Dendritic cell treated with granulocyte-macrophage colony-stimulating factor and Interleukin-4, amounts not matched to agents 40 ng/mL and 50 ng/mL, for 4 days (primary cell): ENCODE measurements around the gene DGKB.

ENCODE experiments used
- H3K27ac Mint-ChIP-seq: one replicate; pipeline ENCODE4 v1.8.0; 2022; ENCODE audit warnings: mild to moderate bottlenecking, mixed read lengths
- H3K27me3 Mint-ChIP-seq: one replicate; pipeline ENCODE4 v1.8.0; 2022; ENCODE audit warnings: mild to moderate bottlenecking, mixed read lengths
- H3K36me3 Mint-ChIP-seq: one replicate; pipeline ENCODE4 v1.8.0; 2022; ENCODE audit warnings: low read depth, mixed read lengths
- H3K4me1 Mint-ChIP-seq: one replicate; pipeline ENCODE4 v1.8.0; 2022; ENCODE audit warnings: low read depth, mixed read lengths
- H3K4me3 Mint-ChIP-seq: one replicate; pipeline ENCODE4 v1.8.0; 2022; ENCODE audit warnings: mild to moderate bottlenecking, moderate library complexity, mixed read lengths
- H3K9me3 Mint-ChIP-seq: one replicate; pipeline ENCODE4 v1.8.0; 2022; ENCODE audit warnings: mixed read lengths
- intact Hi-C: fragments of 100-400 bp; cut with micrococcal nuclease; formaldehyde crosslinking; loops from one replicate; pipeline ENCODE4 v1.15.0; 2022

The DGKB gene

GRCh38 chr7:14228341-14228740 lies 674.2 kb downstream of the DGKB start:
- H3K4me1 Mint-ChIP-seq = no peaks in the 10 kb centered on the region
- no peak overlapping the region for H3K27ac Mint-ChIP-seq
- H3K9me3 Mint-ChIP-seq = peaks cover 16% of the 10 kb centered on the region
- H3K4me3 Mint-ChIP-seq = no peak overlapping the region
- no peaks in the 10 kb centered on the region for H3K36me3 Mint-ChIP-seq
- no peaks in the 10 kb centered on the region for H3K27me3 Mint-ChIP-seq
- intact Hi-C loops = no loop called here

- Mint-ChIP-seq H3K4me3 (no peak overlapping the region), H3K9me3 (peaks cover 15% of the 10 kb centered on the region), H3K36me3 (no peaks in the 10 kb centered on the region), H3K27me3 (no peaks in the 10 kb centered on the region), H3K27ac (no peak overlapping the region), H3K4me1 (no peaks in the 10 kb centered on the region)
- intact Hi-C loops = no loop called here
Observed at GRCh38 chr7:14226126-14226525, 676.4 kb downstream of the DGKB start.

GRCh38 chr7:14219125-14219524 lies 683.4 kb downstream of the DGKB start:
- Mint-ChIP-seq H3K4me1 (no peaks in the 10 kb centered on the region), H3K4me3 (no peak overlapping the region), H3K36me3 (no peaks in the 10 kb centered on the region), H3K27ac (no peak overlapping the region), H3K9me3 (peaks cover 21% of the 10 kb centered on the region), H3K27me3 (no peaks in the 10 kb centered on the region)
- intact Hi-C loops = no loop called here

- intact Hi-C loops = no loop called here
- Mint-ChIP-seq H3K4me1 (no peaks in the 10 kb centered on the region), H3K4me3 (no peak overlapping the region), H3K27me3 (no peaks in the 10 kb centered on the region), H3K9me3 (peaks cover 25% of the 10 kb centered on the region), H3K36me3 (no peaks in the 10 kb centered on the region), H3K27ac (no peak overlapping the region)
Observed at GRCh38 chr7:14218338-14218737, 684.2 kb downstream of the DGKB start.

GRCh38 chr7:14209896-14210484 lies 692.6 kb downstream of the DGKB start:
- Mint-ChIP-seq H3K4me3 (no peak overlapping the region), H3K4me1 (no peaks in the 10 kb centered on the region), H3K9me3 (peaks cover 35% of the 10 kb centered on the region), H3K27ac (no peak overlapping the region), H3K27me3 (no peaks in the 10 kb centered on the region), H3K36me3 (no peaks in the 10 kb centered on the region)
- intact Hi-C loops = no loop called here

- Mint-ChIP-seq H3K27ac (no peak overlapping the region), H3K9me3 (peaks cover 24% of the 10 kb centered on the region), H3K36me3 (no peaks in the 10 kb centered on the region), H3K4me1 (no peaks in the 10 kb centered on the region), H3K4me3 (no peak overlapping the region), H3K27me3 (no peaks in the 10 kb centered on the region)
- intact Hi-C loops = no loop called here
Observed at GRCh38 chr7:14207711-14208110, 694.8 kb downstream of the DGKB start.

- Mint-ChIP-seq H3K36me3 (no peaks in the 10 kb centered on the region), H3K9me3 (peaks cover 18% of the 10 kb centered on the region), H3K4me1 (no peaks in the 10 kb centered on the region), H3K27me3 (no peaks in the 10 kb centered on the region), H3K4me3 (no peak overlapping the region), H3K27ac (no peak overlapping the region)
- intact Hi-C loops = no loop called here
Observed at GRCh38 chr7:14207138-14207537, 695.4 kb downstream of the DGKB start.

GRCh38 chr7:14206121-14206520 lies 696.4 kb downstream of the DGKB start:
- H3K27ac Mint-ChIP-seq = no peak overlapping the region
- intact Hi-C loops = no loop called here

GRCh38 chr7:14201353-14201752 lies 701.2 kb downstream of the DGKB start:
- intact Hi-C loops = no loop called here
- Mint-ChIP-seq H3K9me3 (peaks cover 10% of the 10 kb centered on the region), H3K4me3 (no peak overlapping the region), H3K27me3 (no peaks in the 10 kb centered on the region), H3K4me1 (no peaks in the 10 kb centered on the region), H3K36me3 (no peaks in the 10 kb centered on the region), H3K27ac (no peak overlapping the region)

More at GRCh38 chr7:14206121-14206520, 696.4 kb downstream of the DGKB start:
- Mint-ChIP-seq H3K27me3 (no peaks in the 10 kb centered on the region), H3K36me3 (no peaks in the 10 kb centered on the region), H3K4me1 (no peaks in the 10 kb centered on the region), H3K9me3 (peaks cover 16% of the 10 kb centered on the region), H3K4me3 (no peak overlapping the region)

GRCh38 chr7:14199336-14199735 lies 703.2 kb downstream of the DGKB start:
- H3K4me1 Mint-ChIP-seq = no peaks in the 10 kb centered on the region
- H3K36me3 Mint-ChIP-seq = no peaks in the 10 kb centered on the region
- H3K27me3 Mint-ChIP-seq = no peaks in the 10 kb centered on the region
- H3K4me3 Mint-ChIP-seq = no peak overlapping the region
- H3K9me3 Mint-ChIP-seq = peaks cover 10% of the 10 kb centered on the region
- intact Hi-C loops = no loop called here
- no peak overlapping the region for H3K27ac Mint-ChIP-seq

- intact Hi-C loops = no loop called here
- H3K4me3 Mint-ChIP-seq = no peak overlapping the region
- H3K27me3 Mint-ChIP-seq = no peaks in the 10 kb centered on the region
- H3K27ac Mint-ChIP-seq = no peak overlapping the region
- H3K36me3 Mint-ChIP-seq = no peaks in the 10 kb centered on the region
- peaks cover 10% of the 10 kb centered on the region for H3K9me3 Mint-ChIP-seq
- H3K4me1 Mint-ChIP-seq = no peaks in the 10 kb centered on the region
Observed at GRCh38 chr7:14197280-14197679, 705.3 kb downstream of the DGKB start.

GRCh38 chr7:14196555-14196954 lies 706.0 kb downstream of the DGKB start:
- no peak overlapping the region for H3K4me3 Mint-ChIP-seq
- H3K9me3 Mint-ChIP-seq = peaks cover 17% of the 10 kb centered on the region
- no peaks in the 10 kb centered on the region for H3K4me1 Mint-ChIP-seq
- no peaks in the 10 kb centered on the region for H3K36me3 Mint-ChIP-seq
- intact Hi-C loops = no loop called here
- H3K27me3 Mint-ChIP-seq = no peaks in the 10 kb centered on the region
- H3K27ac Mint-ChIP-seq = no peak overlapping the region

- no peaks in the 10 kb centered on the region for H3K36me3 Mint-ChIP-seq
- no peaks in the 10 kb centered on the region for H3K4me1 Mint-ChIP-seq
- H3K4me3 Mint-ChIP-seq = no peak overlapping the region
- no peaks in the 10 kb centered on the region for H3K27me3 Mint-ChIP-seq
- intact Hi-C loops = no loop called here
- H3K9me3 Mint-ChIP-seq = peaks cover 21% of the 10 kb centered on the region
- no peak overlapping the region for H3K27ac Mint-ChIP-seq
Observed at GRCh38 chr7:14195871-14196270, 706.7 kb downstream of the DGKB start.

GRCh38 chr7:14195079-14195478 lies 707.5 kb downstream of the DGKB start:
- H3K4me1 Mint-ChIP-seq = no peaks in the 10 kb centered on the region
- H3K36me3 Mint-ChIP-seq = no peaks in the 10 kb centered on the region
- no peaks in the 10 kb centered on the region for H3K27me3 Mint-ChIP-seq
- intact Hi-C loops = no loop called here
- H3K9me3 Mint-ChIP-seq = peaks cover 22% of the 10 kb centered on the region
- no peak overlapping the region for H3K4me3 Mint-ChIP-seq
- no peak overlapping the region for H3K27ac Mint-ChIP-seq

- Mint-ChIP-seq H3K27me3 (no peaks in the 10 kb centered on the region), H3K27ac (no peak overlapping the region), H3K9me3 (peaks cover 49% of the 10 kb centered on the region), H3K4me3 (no peak overlapping the region), H3K4me1 (no peaks in the 10 kb centered on the region), H3K36me3 (no peaks in the 10 kb centered on the region)
- intact Hi-C loops = no loop called here
Observed at GRCh38 chr7:14191686-14192098, 710.9 kb downstream of the DGKB start.
